Stimulated activated CD8-positive, alpha-beta memory T cell treated with anti-CD3 and anti-CD28 coated beads, Interleukin-15, amount 100 ng/mL, for 24 hours (primary cell): ENCODE data around the gene MAP1LC3B.

Source experiments
- DNase-seq: peaks from one replicate; pipeline ENCODE4 v3.0.0-alpha.2; 2020; ENCODE audit warnings: low read depth

The MAP1LC3B gene

GRCh38 chr16:87409781-87410180 is 17.6 kb downstream of the MAP1LC3B start:
- no peak for DNase-seq

DNA sequence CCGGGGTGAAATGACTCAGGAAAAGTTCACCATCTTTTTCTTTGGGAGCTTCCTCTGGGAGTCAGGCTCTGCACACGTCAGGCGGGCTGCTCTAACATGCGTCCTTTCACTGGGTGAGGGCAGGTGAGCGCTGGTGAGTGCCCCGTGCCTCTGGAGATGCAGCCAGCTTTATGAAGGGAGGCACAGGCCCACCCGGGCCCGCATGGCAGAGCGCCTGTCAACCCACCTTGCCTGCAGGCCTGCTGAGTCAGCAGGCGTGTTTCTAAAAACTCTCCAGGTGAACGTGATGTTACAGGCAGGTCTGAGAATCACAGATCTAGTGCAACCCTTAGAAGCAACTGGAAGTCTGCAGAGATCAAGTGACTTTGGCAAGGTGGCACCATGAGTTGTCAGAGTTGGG is 18.4 kb downstream of the MAP1LC3B start:
- no peak for DNase-seq

GRCh38 chr16:87410968-87411367 is 18.8 kb downstream of the MAP1LC3B start:
- no peak for DNase-seq

DNA sequence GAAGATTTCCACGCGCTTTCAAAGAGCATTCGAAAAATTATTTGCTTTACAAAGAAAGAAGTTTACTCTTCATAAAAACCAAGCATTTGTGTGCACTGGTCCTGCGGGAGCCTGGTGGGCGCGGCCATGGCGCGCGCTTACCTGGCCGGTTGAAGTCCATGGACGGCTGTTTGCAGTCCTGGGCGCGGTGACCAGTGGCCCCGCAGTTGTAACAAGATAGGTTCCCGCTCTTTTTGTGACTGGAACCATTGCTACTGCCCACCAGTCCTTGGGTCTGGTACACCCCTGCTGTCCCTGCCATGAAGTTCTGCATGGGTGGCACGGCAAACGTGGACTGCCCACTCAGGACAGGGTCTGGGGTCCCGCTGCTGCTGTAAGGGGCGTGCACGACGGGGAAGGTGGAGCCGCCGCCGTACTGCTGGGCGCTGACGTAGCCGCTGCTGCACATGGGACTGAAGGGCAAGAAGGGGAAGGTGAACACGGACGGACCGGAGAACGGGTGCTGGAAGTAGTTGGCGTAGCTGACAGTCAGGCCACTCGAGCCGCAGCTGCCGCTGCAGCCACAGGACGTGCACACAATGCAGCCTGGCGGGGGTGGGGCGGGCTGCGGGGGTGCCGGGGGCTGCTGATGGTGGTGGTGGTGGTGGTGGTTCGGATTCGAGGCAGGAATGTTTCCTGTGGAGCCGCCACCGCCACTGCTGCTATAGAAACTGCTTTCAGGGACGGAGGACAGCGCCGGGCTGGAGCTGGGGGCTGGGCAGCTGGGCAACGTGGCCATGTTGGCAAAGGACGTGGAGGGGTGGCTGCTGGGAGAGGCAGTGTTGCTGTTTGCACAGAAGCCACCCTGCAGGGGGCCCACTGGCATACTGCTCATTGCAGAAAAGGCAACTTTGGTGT is 19.5 kb downstream of the MAP1LC3B start:
- DNase-seq: no peak

DNA sequence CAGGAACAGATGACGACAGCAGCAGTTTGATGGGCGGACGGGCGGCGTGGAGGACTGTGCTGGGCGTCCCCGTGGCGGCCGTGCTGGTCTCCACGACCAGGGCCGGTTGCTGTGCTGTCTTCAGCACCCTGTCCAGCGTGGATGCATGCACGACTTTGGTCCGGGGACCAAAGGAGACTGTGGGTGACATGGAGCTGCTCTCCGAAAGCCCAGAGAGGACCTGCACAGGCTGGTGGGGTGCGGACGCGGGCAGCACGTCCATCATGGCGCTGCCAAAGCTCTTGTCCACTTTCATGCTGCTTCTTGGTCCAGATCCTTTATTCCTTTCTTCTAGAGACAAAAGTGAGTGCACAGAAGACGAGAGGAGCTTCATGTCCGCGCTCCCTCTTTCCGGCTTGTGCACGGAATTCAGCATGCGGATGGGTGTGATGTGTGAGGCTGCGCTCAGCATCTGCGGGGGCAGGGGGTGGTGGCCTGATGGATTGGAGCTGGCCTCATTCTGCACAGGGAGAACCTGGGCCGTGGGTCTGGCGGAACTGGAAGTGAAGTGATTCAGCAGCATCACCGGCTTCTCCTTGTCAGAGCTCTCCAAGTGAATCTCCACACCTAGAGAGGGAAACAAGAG is 20.3 kb downstream of the MAP1LC3B start:
- no peak for DNase-seq

- DNase-seq: no peak
These were observed 20.9 kb downstream of the MAP1LC3B start for GRCh38 chr16:87412996-87413421.

DNA sequence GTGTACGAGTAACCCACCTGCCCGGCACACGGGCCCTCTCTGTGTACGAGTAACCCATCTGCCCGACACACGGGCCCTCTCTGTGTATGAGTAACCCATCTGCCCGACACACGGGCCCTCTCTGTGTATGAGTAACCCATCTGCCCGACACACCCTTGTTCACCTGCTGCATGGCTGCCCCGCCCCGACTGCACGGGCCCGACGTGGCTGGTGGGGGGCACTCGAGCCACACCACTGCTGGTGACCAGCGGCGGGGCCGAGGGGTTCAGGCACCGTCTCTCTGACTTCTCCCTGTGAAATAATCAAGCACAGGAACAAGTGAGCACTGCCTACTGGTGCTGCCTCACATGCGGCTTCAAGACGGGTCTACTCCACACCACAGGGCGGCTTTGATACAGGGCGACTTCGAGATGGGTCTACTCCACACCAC is 22.1 kb downstream of the MAP1LC3B start:
- no peak for DNase-seq

- DNase-seq: no peak
These were observed 23.3 kb downstream of the MAP1LC3B start for GRCh38 chr16:87415441-87415840.

GRCh38 chr16:87416826-87417527 is 24.8 kb downstream of the MAP1LC3B start:
- no peak for DNase-seq

DNA sequence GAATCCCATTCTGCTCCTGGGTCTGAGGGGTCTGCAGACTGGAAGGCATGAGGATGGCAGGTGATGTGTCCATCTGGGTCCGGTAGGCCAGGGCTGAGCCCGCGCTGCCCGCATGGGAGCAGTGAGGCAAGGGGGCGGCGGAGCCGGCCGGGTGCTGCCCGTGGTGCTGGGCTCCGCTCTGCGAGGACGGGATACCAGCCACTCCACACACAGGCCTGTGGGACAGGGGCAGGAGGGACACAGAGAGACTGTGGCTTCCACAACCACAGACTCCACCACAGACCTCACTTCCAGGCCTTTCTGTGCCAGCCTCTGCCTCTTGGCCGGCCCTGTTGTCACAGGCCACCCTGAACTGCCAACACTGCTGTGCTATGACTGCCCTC is 25.4 kb downstream of the MAP1LC3B start:
- DNase-seq: no peak

DNA sequence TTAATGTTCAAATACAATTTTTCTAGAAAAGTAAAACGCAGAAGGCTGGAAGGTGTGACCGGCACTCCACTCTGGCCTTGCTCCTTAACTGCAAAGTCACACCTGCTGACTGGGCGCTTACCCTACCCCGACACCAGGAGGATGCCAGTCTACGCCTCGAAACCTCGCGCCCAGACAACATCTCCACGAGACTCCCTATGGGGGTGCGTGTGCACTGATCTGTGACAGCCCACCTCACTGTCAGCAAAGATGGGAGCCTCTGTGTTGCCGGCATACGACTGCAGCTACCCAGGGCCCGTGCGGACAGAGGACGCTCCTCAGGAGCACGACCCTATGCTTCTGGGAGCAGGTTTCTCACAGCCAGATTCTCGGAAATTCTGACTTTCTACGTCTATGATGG is 26.1 kb downstream of the MAP1LC3B start:
- no peak for DNase-seq

DNA sequence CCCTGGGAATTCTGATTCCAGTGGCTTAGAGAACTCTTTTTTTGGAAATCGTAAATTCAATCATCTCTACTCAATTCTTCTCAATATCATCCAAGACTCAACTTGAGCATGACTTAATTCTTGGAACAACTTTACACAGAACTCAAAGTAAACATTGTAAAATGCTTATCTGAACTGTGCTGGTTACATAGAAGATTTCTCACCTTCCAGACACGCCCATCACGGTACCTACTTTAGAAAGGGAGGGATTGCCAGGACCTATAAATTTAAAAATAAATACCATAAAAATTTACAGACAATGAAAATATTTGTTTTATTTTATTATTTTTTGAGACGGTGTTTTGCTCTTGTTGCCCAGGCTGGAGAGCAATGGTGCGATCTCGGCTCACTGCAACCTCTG is 26.5 kb downstream of the MAP1LC3B start:
- no peak for DNase-seq

- no peak for DNase-seq
These were observed 28.2 kb downstream of the MAP1LC3B start for GRCh38 chr16:87420026-87421002.

GRCh38 chr16:87421003-87421912 is 29.1 kb downstream of the MAP1LC3B start:
- no peak for DNase-seq

DNA sequence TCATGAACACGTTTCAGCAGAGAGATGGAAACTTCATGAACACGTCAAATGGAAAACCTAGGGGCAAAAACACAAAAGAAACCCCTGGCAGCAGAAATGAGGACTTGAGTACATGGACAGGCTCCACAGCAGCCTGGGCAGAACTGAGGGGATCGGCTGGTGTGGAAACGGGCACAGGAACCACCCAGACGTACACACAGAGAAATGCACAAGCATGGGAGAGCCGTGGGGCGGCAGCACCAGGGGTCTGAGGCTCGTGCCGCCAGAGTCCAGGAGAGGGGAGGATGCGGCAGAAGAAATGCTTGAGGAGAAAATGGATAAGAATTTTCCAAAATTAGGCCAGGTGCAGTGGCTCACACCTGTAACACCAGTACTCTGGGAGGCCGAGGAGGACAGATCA is 30.0 kb downstream of the MAP1LC3B start:
- no peak for DNase-seq

DNA sequence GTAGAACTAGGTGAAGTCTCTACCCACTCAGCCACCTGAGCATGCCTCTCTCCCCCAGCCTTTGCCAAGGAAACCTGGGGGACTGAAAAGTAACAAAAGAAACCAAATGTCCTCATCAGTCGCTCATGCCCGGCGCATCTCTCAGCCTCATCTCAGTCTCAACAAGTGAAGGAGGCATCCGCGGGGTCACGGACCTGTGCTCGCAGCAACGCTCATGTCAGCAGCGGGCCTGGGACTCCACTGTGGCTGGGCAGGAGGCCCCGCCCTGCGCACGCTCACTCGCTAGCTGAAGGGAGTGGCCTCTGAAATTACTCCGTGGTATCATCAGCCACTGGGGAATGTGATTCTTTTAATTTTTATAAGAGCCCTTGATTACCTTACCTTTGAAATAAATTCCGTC is 31.3 kb downstream of the MAP1LC3B start:
- DNase-seq: no peak

DNA sequence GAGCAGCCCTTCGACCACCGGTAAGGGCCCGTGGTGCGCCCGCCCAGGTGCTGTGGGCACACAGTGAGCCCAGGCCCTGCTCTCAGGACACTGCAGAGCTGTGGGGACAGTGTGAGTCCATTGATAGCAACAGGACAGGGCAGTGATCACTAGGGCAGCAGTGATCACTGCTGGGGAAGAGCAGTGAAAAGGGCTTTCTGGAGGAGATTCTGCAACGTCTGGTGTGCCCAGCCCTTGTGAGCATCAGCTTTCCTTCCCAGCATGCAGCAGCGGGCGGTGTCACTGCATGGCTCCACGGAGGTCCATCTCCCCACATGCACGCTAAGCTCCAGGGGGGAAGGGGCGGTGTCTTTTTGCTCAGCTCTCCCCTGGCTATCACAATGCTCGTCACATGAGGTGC is 32.1 kb downstream of the MAP1LC3B start:
- DNase-seq: no peak

DNA sequence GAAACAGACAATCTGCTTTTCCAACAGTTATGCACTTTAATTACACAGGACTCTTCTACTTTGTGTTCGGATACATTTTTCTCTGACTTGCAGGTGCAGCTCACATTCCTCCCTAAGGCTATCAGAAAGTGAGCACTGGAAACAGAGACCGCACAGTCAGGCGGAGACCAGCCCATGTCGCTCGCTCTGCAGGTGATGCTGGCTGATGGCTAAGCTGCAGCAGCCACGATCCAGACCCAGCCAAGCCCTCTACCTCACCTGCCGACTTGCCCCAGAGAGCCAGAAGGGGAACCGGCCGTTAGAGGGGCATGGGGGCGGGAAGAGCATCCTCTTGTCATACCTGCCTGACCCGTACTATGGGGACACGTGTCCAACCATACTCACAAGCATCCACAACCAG is 33.8 kb downstream of the MAP1LC3B start:
- DNase-seq: no peak

- no peak for DNase-seq
These were observed 34.5 kb downstream of the MAP1LC3B start for GRCh38 chr16:87426423-87427215.

DNA sequence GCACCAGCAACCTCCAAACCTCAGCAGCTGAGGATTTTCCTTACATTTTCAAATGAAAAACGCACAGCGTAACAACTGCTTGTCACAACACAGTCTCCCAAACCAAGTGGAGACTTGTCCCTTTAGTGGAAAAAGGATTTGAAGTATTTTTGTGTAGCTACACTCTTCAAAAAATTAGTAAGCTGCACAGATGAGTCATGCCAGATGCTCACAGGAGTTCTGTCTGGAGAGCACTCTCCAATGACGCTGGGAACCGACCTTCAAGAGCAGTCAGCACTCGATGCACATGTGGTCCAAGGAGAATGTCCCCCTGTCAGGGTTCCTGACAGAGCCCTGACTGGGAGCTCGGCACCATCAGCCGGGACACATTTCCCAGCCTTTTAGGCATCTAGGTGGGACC is 39.8 kb downstream of the MAP1LC3B start:
- DNase-seq: no peak
